Measurements from ENCODE around the gene HSPA9. TPM values are rescaled to one million over a fixed set of nuclear protein-coding genes. Genes with fewer than 3 reads are reported as not detected.
A peak's percentile ranks its signal among the peaks of the same experiment; 100 is the strongest.

HSPA9 gene
- total and polyA plus RNA-seq, 7 donors: 75.1 to 244 (median 148) TPM

GRCh38 chr5:138577452-138577851, 2.3 kb upstream of the HSPA9 start:
- peaks cover 0 to 21% (median 17%) of the 10 kb centered on the region in 4 donors for H3K4me1 ChIP-seq
- no peaks in the 10 kb centered on the region for H3K9me3 ChIP-seq
- WGBS, 2 donors: 95% methylated on average over 17 of the region's 17 CpGs
- intact Hi-C loops (cut with DNase I): loop anchor here (10.0 kb wide), 2 partner anchors 147 to 617 kb away; partner anchors contain the start of gene SIL1
- H3K4me3 ChIP-seq: no peak overlapping the region
- no peak for DNase-seq
- H3K27me3 ChIP-seq: no peaks in the 10 kb centered on the region
- H3K36me3 ChIP-seq: peaks cover 8 to 13% (median 9%) of the 10 kb centered on the region in 4 donors
- H3K27ac ChIP-seq: no peak overlapping the region
- TF ChIP-seq CTCF (IDR thresholded peaks at IDR 0.05): no peak
- no peak for TF ChIP-seq EP300 (IDR thresholded peaks at IDR 0.05)
- no peak for TF ChIP-seq POLR2A (IDR thresholded peaks at IDR 0.05)
- no peak for TF ChIP-seq POLR2AphosphoS5 (IDR thresholded peaks at IDR 0.05)

- H3K36me3 ChIP-seq: peaks cover 30 to 40% (median 32%) of the 10 kb centered on the region in 4 donors
- 0 to 1% methylated on average over 18 of the region's 18 CpGs for WGBS, 2 donors
- peaks cover 0 to 26% (median 19%) of the 10 kb centered on the region in 4 donors for H3K4me1 ChIP-seq
- H3K4me3 ChIP-seq: peak overlapping the region; percentile 84 to 98 (median 92)
- no peaks in the 10 kb centered on the region for H3K27me3 ChIP-seq
- TF ChIP-seq CTCF (IDR thresholded peaks at IDR 0.05): no peak
- TF ChIP-seq EP300 (IDR thresholded peaks at IDR 0.05): no peak
- TF ChIP-seq POLR2AphosphoS5 (IDR thresholded peaks at IDR 0.05): no peak
- TF ChIP-seq POLR2A (IDR thresholded peaks at IDR 0.05): no peak
- H3K27ac ChIP-seq: peak overlapping the region; percentile 97 to 100 (median 98)
- intact Hi-C loops (cut with DNase I): loop anchor here (1.0 to 10.0 kb wide), 4 partner anchors 32 to 620 kb away; partner anchors contain the start of genes CTNNA1, ETF1 and SIL1
- peak; percentile 69 for DNase-seq
- H3K9me3 ChIP-seq: no peaks in the 10 kb centered on the region
These were observed 432 bp downstream of the HSPA9 start for GRCh38 chr5:138574744-138575193.

GRCh38 chr5:138573949-138574670, 1.1 kb downstream of the HSPA9 start:
- WGBS, 2 donors: 24 to 43% methylated on average over 9 of the region's 9 CpGs
- TF ChIP-seq POLR2AphosphoS5 (IDR thresholded peaks at IDR 0.05) (no peak), CTCF (IDR thresholded peaks at IDR 0.05) (no peak), POLR2A (IDR thresholded peaks at IDR 0.05) (no peak), EP300 (IDR thresholded peaks at IDR 0.05) (no peak)
- H3K36me3 ChIP-seq: peaks cover 35 to 47% (median 37%) of the 10 kb centered on the region in 4 donors
- peaks cover 0 to 26% (median 20%) of the 10 kb centered on the region in 4 donors for H3K4me1 ChIP-seq
- H3K4me3 ChIP-seq: peak overlapping the region; percentile 84 to 98 (median 92)
- peak overlapping the region; percentile 97 to 100 (median 98) for H3K27ac ChIP-seq
- no peaks in the 10 kb centered on the region for H3K27me3 ChIP-seq
- intact Hi-C loops (cut with DNase I): loop anchor here (2.0 to 10.0 kb wide), 3 partner anchors 31 to 621 kb away; partner anchors contain the start of genes ETF1 and SIL1
- no peak for DNase-seq
- no peaks in the 10 kb centered on the region for H3K9me3 ChIP-seq

GRCh38 chr5:138573223-138573622, 2.0 kb downstream of the HSPA9 start:
- DNase-seq: no peak
- TF ChIP-seq CTCF (IDR thresholded peaks at IDR 0.05) (no peak), EP300 (IDR thresholded peaks at IDR 0.05) (no peak), POLR2AphosphoS5 (IDR thresholded peaks at IDR 0.05) (no peak), POLR2A (IDR thresholded peaks at IDR 0.05) (no peak)
- Histone ChIP-seq H3K27me3 (no peaks in the 10 kb centered on the region), H3K9me3 (no peaks in the 10 kb centered on the region), H3K27ac (peak overlapping the region in 3 of 4 donors; percentile 16 to 99 (median 19)), H3K4me3 (no peak overlapping the region), H3K36me3 (peaks cover 43 to 55% (median 44%) of the 10 kb centered on the region in 4 donors), H3K4me1 (peaks cover 0 to 26% (median 20%) of the 10 kb centered on the region in 4 donors)
- intact Hi-C loops (cut with DNase I): loop anchor here (10.0 kb wide), 2 partner anchors 152 to 622 kb away; partner anchors contain the start of gene SIL1
- 82% methylated on average over 8 of the region's 8 CpGs for WGBS, 2 donors

All from sigmoid colon (tissue), 7 donors.